ENCODE data around the gene WDR20.

DNA sequence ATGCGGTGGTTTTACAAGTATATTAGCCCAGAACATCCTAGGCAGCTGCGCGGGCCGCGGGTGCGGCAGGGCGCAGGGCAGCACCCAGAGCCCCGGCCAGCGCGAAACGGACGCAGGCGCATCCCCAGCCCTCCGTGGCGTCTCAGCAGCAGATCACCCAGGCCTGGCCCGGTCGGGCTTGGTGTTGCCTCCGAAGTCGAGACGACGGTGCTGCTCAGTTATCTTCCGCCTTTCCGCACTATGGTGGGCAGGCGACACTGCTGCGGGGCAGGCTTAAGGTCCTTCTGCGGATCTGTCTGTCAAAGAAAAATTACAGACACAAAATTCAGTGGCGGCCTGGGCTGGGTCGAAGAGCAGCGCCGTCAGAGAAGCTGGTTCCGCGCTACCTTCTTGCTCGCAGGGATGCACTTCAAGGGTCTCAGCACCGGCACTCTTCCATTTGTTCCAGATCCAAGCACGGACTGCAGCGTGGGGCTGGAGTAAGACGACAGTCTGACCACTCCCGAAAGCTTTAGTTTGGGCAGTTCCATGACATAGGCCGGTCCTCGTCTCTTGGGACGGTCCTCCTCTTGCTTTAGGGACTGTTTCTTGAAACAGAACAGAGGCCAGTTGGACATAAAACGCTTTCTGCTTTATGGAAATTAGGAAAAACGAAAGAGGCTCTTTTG lies 89.5 kb downstream of the WDR20 start:
- TF ChIP-seq, protein P1, sequence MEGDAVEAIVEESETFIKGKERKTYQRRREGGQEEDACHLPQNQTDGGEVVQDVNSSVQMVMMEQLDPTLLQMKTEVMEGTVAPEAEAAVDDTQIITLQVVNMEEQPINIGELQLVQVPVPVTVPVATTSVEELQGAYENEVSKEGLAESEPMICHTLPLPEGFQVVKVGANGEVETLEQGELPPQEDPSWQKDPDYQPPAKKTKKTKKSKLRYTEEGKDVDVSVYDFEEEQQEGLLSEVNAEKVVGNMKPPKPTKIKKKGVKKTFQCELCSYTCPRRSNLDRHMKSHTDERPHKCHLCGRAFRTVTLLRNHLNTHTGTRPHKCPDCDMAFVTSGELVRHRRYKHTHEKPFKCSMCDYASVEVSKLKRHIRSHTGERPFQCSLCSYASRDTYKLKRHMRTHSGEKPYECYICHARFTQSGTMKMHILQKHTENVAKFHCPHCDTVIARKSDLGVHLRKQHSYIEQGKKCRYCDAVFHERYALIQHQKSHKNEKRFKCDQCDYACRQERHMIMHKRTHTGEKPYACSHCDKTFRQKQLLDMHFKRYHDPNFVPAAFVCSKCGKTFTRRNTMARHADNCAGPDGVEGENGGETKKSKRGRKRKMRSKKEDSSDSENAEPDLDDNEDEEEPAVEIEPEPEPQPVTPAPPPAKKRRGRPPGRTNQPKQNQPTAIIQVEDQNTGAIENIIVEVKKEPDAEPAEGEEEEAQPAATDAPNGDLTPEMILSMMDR (IDR thresholded peaks at IDR 0.05) = no peak
- no peak for TF ChIP-seq ZFX (IDR thresholded peaks at IDR 0.05; ENCODE audit: borderline replicate concordance)
